A549 (cell line): ENCODE measurements around the gene FBXO28.

Experiments used
- CHD2 ChIP-seq: fragments of 150-350 bp; IDR thresholded peaks from 2 replicates; pipeline ENCODE4 v1.6.1; 2014; ENCODE audit warnings: low read length; ENCODE audit not compliant: partially characterized antibody
- CTCF ChIP-seq: fragments of >200 bp; sonication (Bioruptor Twin); formaldehyde crosslinking; IDR thresholded peaks from 3 replicates; pipeline ENCODE4 v1.5.1; 2016
- ESRRA ChIP-seq: fragments of 150-350 bp; IDR thresholded peaks from 2 replicates; pipeline ENCODE4 v1.6.1; 2014; ENCODE audit warnings: mild to moderate bottlenecking, low read length, borderline replicate concordance
- JUNB ChIP-seq: fragments of >200 bp; sonication (Bioruptor Twin); formaldehyde crosslinking; IDR thresholded peaks from 2 replicates; pipeline ENCODE4 v1.6.1; 2016
- MAFK ChIP-seq: fragments of 450-650 bp; IDR thresholded peaks from 2 replicates; pipeline ENCODE4 v1.6.1; 2014; ENCODE audit not compliant: partially characterized antibody
- MYC ChIP-seq: IDR thresholded peaks from 2 replicates; pipeline ENCODE4 v1.6.1; 2012; ENCODE audit warnings: mild to moderate bottlenecking, inconsistent platforms, low read length, improper control_type of control experiment, borderline replicate concordance

GRCh38 chr1:224149709-224150108, 35.8 kb downstream of the FBXO28 start:
- TF ChIP-seq MAFK (no peak), ESRRA (no peak), JUNB (no peak), CTCF (no peak), MYC (no peak), CHD2 (no peak)
